GM12891 (cell line): ENCODE measurements around the gene RND2.

Experiments used
- PAX5 ChIP-seq: IDR thresholded peaks from 2 replicates; pipeline ENCODE4 v1.6.1; 2011; ENCODE audit warnings: low read length, moderate library complexity, mild to moderate bottlenecking; ENCODE audit not compliant: insufficient read depth, severe bottlenecking
- POLR2A ChIP-seq: IDR thresholded peaks from 2 replicates; pipeline ENCODE4 v1.6.1; 2011; ENCODE audit warnings: low read depth, low read length, control low read depth
- POLR2AphosphoS5 ChIP-seq: IDR thresholded peaks from 2 replicates; pipeline ENCODE4 v1.6.1; 2011; ENCODE audit warnings: low read depth, low read length, control low read depth
- POU2F2 ChIP-seq: IDR thresholded peaks from 2 replicates; pipeline ENCODE4 v1.6.1; 2011; ENCODE audit warnings: low read depth, mild to moderate bottlenecking, control low read depth, low read length, moderate library complexity
- TAF1 ChIP-seq: IDR thresholded peaks from 2 replicates; pipeline ENCODE4 v1.6.1; 2011; ENCODE audit warnings: low read depth, low read length, control low read depth

- TF ChIP-seq TAF1 (no peak), POLR2A (no peak), POLR2AphosphoS5 (no peak), POU2F2 (no peak), PAX5 (no peak)
These were observed 14.6 kb downstream of the RND2 start for GRCh38 chr17:43039646-43040045.
